MM.1S (cell line): ENCODE results near the gene EVX2.

Source experiments
- CTCF ChIP-seq: fragments of 300-600 bp; sonication (generic); IDR thresholded peaks from 2 replicates; pipeline ENCODE4 v1.5.1; 2016; ENCODE audit warnings: antibody characterized with exemption, low read length, mixed read lengths
- EZH2 ChIP-seq: fragments of 300-600 bp; sonication (generic); optimal IDR thresholded peaks from 2 replicates; pipeline ENCODE3; 2017; ENCODE audit warnings: low read depth, mild to moderate bottlenecking, antibody characterized with exemption, low read length, mixed read lengths

GRCh38 chr2:176124947-176125771, 41.4 kb upstream of the EVX2 start:
- TF ChIP-seq CTCF (no peak), EZH2 (no peak)
